HG02943 (cell line): ENCODE results near the gene FAT2.

Experiments
- ATAC-seq: cut with Tn5 transposase; IDR thresholded peaks from one replicate; pipeline ENCODE4 v1.9.1; 2021; ENCODE audit warnings: mild to moderate bottlenecking, low read depth, moderate library complexity; ENCODE audit not compliant: unreplicated experiment

FAT2 gene

GRCh38 chr5:151557951-151558350 lies 33.2 kb downstream of the FAT2 start:
- no peak for ATAC-seq

DNA sequence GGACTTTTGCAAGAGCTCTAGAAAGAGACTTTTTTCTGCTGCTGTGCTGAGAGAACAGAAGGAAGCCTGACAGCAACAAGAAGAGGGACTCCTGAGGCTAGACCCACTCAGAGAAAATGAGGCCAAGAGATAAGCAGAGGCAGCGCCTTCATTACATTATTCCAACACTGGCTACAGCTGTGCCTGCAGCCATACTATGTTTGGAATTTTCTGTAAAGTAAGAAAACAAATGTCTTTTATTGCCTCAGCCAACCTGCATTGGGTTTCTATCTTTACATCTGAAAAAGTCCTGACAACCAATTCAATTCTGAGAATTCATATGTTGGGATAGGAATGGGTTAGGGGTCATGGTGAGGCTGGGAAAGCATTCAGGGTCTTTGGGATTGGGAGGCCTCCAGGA lies 33.7 kb downstream of the FAT2 start:
- no peak for ATAC-seq

GRCh38 chr5:151556806-151557205 lies 34.3 kb downstream of the FAT2 start:
- no peak for ATAC-seq

DNA sequence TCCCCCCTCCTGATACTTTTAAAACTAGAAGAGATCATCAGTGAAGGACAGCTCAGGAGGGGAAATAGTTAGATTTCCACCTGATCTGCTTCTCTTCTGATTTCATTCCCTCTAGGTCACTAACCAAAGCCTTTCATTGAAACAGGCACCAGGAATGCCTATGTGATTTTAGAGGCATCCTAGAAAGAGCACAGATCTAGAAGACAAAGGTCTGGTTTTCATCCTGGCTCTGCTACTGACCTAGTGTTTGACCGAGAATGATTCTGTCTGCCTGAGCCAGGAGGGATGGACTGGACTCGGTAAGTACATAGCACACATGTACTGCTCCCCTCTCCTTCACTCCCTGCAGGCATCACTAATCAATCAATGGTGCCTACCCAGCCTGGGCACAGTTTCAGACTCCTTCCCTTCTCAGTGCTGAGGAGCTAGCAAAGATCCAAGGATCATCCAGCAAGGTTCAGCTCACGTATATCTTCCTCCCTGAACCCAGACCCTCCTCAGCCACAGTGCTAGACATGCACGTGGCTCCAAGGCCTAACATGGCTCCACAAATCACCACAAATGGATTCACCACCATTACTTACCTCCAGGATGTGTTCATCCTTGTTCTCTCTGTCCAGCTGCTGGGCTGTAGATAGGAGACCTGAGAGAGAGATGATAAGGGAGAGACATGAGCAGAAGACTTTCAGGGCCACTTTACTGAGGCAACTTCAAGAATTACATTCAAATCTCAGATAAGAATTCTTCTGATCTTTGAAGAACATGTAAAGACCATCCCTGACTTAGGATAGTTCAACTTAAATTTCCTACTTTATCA lies 35.2 kb downstream of the FAT2 start:
- ATAC-seq = no peak

- ATAC-seq = no peak
Observed at GRCh38 chr5:151553695-151554094, 37.4 kb downstream of the FAT2 start.

DNA sequence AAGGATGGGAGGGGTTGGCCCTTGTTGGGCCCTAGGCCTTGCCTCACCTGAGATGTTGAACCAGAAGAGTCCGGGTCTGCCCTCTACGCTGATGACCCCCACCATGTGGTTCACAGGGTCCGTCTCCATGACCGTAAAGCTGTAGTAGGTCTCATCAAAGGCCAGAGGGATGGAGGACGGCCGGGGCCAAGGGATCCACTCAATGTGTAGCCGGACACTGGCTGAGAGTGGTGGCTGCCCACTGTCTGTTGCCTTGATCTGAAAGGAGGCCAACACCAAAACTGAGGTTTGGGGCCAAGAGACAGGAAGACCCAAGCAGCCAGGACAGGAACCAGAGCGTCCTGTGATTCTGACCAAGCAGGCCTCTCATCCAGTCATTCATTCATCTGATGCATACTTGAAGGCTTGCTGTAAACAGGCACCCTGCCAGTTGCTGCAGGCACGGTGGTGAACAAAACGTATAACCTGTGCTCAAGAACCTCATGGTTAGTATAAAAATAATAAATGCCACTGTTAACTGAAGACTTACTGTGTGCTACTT lies 37.9 kb downstream of the FAT2 start:
- ATAC-seq = no peak

GRCh38 chr5:151551985-151552384 lies 39.1 kb downstream of the FAT2 start:
- no peak for ATAC-seq

DNA sequence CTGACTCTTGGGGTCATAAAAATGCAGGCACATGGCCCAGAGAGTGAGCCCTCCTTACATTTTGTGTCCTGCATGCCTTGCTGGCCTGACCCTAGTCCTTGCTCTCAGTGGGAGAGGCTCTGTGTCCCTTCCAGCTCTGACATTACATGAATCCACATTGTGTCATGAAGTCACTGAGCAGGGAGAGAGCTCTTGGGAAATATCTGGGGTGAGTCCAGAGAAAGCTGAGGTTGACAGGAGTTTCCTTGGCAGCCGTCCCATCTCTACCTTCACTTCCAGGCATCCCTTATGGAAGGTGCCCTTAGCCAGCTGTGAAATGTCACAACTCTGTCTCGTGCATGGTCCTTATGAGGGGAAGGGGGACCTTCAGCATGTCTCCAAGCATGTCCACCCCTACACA lies 41.0 kb downstream of the FAT2 start:
- no peak for ATAC-seq

DNA sequence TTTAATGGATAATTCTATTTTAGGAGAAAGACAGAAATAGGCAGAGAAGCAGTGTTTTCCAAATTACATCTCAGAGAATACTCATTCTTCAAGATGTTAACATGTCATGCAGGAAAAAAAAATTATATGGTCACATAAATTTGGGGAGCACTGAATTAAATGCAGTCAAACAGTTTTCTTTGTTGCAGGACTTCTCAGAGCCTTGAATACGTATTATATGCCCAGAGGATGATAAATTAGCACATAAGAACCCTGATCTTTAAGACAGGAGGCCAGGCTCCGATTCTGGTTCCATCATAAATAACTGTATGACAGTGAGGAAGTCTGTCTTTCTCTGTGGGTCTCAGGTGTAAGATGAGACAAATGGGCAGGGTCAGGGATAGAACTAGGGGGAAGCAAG lies 41.4 kb downstream of the FAT2 start:
- ATAC-seq = no peak

DNA sequence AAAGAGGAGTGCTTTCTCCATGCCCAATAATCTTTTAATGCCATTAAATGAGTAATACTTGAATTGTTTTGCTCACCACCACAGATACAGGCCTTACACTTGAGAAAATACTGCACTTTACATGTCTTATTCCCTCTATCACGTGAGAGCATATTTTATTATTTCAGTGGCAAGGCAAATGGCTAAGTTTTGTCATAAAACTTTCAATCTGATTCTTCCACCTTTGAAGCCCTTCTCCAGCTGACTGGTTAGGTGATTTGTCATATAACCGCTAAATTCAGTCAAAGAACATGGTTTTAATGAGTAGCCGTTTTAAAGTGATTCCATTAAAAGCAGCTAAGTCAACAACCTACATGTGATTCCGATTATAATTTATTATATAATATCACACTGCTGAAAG lies 43.8 kb downstream of the FAT2 start:
- ATAC-seq = no peak

GRCh38 chr5:151541571-151541970 lies 49.6 kb downstream of the FAT2 start:
- no peak for ATAC-seq
